ENCODE data around the gene FAM83C. TPM values are rescaled to one million over a fixed set of nuclear protein-coding genes. Genes with fewer than 3 reads are reported as not detected.

FAM83C gene
- total and polyA plus RNA-seq, 9 of the 15 experiments (the other 6 are each of a cell fraction or from before 2014, with no cell fraction given), result not detected

DNA sequence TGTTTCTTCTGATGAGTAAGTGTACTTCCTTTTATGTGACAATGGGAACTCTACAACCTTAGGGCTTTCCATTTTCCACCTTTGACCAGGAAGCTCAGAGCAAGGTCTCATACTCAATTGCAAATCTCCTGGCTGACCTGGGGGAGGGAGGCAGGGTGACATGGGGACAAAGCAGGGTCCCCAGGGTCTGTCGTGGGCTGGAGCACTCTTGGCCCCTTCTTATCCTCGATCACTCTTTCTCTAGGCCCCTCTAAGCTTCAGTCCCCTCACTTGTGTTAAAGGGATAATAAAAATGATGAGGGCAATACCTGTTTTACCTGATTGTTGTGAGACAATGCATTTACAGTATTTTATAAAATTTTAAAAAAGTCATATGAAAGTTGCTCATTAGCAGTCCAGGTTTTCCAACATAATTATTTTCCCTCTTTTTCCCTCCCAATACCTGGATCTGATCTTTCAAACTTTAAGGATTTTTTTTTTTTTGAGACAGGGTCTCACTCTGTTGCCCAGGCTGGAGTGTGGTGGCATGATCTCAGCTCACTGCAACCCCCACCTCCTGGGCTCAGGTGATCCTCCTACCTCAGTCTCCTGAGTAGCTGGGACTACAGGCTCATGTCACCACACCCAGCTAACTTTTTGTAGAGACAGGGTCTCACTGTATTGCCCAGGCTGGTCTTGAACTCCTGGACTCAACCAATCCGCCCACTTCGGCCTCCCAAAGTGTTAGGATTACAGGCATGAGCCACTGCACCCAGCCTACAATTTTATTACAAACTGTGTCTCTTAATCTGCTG lies 8.4 kb upstream of the FAM83C start:
- BruUV-seq (replicated peaks), result no TSS peak
- H3K9me1 ChIP-seq (ENCODE audit: control insufficient read depth, insufficient read depth, low read length), result peaks cover 3% of the 10 kb centered on the region
- H3K79me2 ChIP-seq (ENCODE audit: control insufficient read depth, insufficient read depth, low read length), result no peaks in the 10 kb centered on the region
- peaks cover 11 to 20% of the 10 kb centered on the region in 2 experiments for H3K4me1 ChIP-seq (replicated peaks in 1 of 2; ENCODE audit: control insufficient read depth in 2 of 2, insufficient read depth in 2 of 2, low read length in 2 of 2)
- ATAC-seq (no peak), FAIRE-seq (no peak), DNase-seq (ENCODE audit: extremely low read depth in 1 of 4, low spot score in 3 of 4) (no peak)
- H3K4me3 ChIP-seq, result no peak overlapping the region
- peaks cover 11 to 16% of the 10 kb centered on the region in 2 experiments for H3K27me3 ChIP-seq (ENCODE audit: control insufficient read depth in 2 of 2, insufficient read depth in 2 of 2, low read length in 2 of 2)
- ChIA-PET POLR2A (interaction anchor here (0.6 kb wide), 1 partner anchor 205 kb away, joined by 4 read pairs; no protein-coding TSS in a partner anchor), CTCF (ENCODE audit: low intra/inter-chr PET ratio) (interaction anchor here (0.6 to 1.3 kb wide), 3 partner anchors 41 to 965 kb away, joined by 3 to 5 read pairs (median 4); no protein-coding TSS in a partner anchor)
- no peak overlapping the region for H2AFZ ChIP-seq (ENCODE audit: low read depth, low read length)
- H3K9me3 ChIP-seq (replicated peaks; ENCODE audit: control insufficient read depth, insufficient read depth, low read depth, low read length), result no peaks in the 10 kb centered on the region
- H4K20me1 ChIP-seq (replicated peaks; ENCODE audit: control insufficient read depth, insufficient read depth, low read length), result 0 out of 2 replicates have a peak, but pooled peaks cover 4% of the 10 kb centered on the region
- 35% methylated on average over 4 of the region's 4 CpGs for WGBS (ENCODE audit: insufficient coverage, low coverage, missing lambda C conversion rate)
- intact Hi-C loops (cut with micrococcal nuclease) (no loop called here), in situ Hi-C loops (cut with MboI) (loop anchor here (25.0 kb wide), 1 partner anchor 137 kb away; the partner anchor contains the start of gene GDF5)
- H3K36me3 ChIP-seq (ENCODE audit: control insufficient read depth, insufficient read depth, low read length), result peaks cover 11% of the 10 kb centered on the region; the same call in 1 of the 3 replicates
- no peak overlapping the region for H3K4me2 ChIP-seq (ENCODE audit: insufficient read depth, low read length)
- no peak overlapping the region for H3K27ac ChIP-seq (ENCODE audit: extremely low read depth, low read depth, low read length)
- peak; percentile 34; the same call in 1 of the 2 replicates for TF ChIP-seq ZNF121 (CRISPR knock-in tag; conservative IDR thresholded peaks at IDR 0.05)
- TF ChIP-seq RBM34 (IDR thresholded peaks at IDR 0.05; ENCODE audit: borderline replicate concordance, insufficient read depth, low read length), result no peak
- no peak overlapping the region for H3K9ac ChIP-seq (ENCODE audit: insufficient read depth in 1 of 2, low read depth in 2 of 2, low read length in 2 of 2)

DNA sequence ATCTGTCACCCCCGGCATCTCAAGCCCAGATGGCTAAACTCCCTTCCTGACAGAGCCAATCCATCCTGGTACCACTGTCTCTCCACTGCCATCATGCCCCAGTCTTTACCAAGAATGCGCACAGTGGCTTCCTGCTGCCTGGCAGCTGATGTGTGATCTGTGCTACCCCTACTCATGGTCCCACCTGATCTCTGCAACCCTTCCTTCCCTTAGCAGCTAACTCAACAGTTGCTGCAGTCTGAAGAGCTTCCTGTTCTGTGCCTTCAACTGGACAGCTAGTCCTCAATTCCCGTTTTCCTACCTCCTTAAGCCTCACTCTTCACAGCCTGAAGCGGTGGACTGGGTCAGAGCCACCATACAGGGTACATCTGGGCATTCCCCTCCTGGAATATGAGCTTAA lies 7.6 kb upstream of the FAM83C start:
- in situ Hi-C loops (cut with MboI) (loop anchor here (25.0 kb wide), 1 partner anchor 138 kb away; the partner anchor contains the start of gene GDF5), intact Hi-C loops (cut with micrococcal nuclease) (no loop called here)
- Histone ChIP-seq H3K9ac (ENCODE audit: insufficient read depth in 1 of 2, low read depth in 2 of 2, low read length in 2 of 2) (peak overlapping the region in 1 of 2 experiments; percentile 6; a peak in 1 of 4 replicates), H3K9me1 (ENCODE audit: control insufficient read depth, insufficient read depth, low read length) (peaks cover 3% of the 10 kb centered on the region), H3K79me2 (ENCODE audit: control insufficient read depth, insufficient read depth, low read length) (no peaks in the 10 kb centered on the region), H3K27me3 (ENCODE audit: control insufficient read depth in 2 of 2, insufficient read depth in 2 of 2, low read length in 2 of 2) (peaks cover 15 to 22% of the 10 kb centered on the region in 2 experiments), H3K27ac (ENCODE audit: extremely low read depth, low read depth, low read length) (no peak overlapping the region), H3K4me2 (ENCODE audit: insufficient read depth, low read length) (no peak overlapping the region), H4K20me1 (replicated peaks; ENCODE audit: control insufficient read depth, insufficient read depth, low read length) (0 out of 2 replicates have a peak, but pooled peaks cover 4% of the 10 kb centered on the region), H3K9me3 (replicated peaks; ENCODE audit: control insufficient read depth, insufficient read depth, low read depth, low read length) (no peaks in the 10 kb centered on the region), H3K4me1 (replicated peaks in 1 of 2; ENCODE audit: control insufficient read depth in 2 of 2, insufficient read depth in 2 of 2, low read length in 2 of 2) (peaks cover 6 to 18% of the 10 kb centered on the region in 2 experiments; a peak in 4 of 5 replicates), H3K36me3 (ENCODE audit: control insufficient read depth, insufficient read depth, low read length) (peaks cover 11% of the 10 kb centered on the region; the same call in 1 of the 3 replicates), H3K4me3 (no peak overlapping the region), H2AFZ (ENCODE audit: low read depth, low read length) (no peak overlapping the region)
- POLR2A ChIA-PET, result interaction anchor here (0.6 to 1.2 kb wide), 4 partner anchors 11 to 149 kb away, joined by 3 read pairs; no protein-coding TSS in a partner anchor
- ATAC-seq, result no peak
- FAIRE-seq, result no peak
- DNase-seq (ENCODE audit: extremely low read depth in 1 of 4, low spot score in 3 of 4), result no peak
- BruUV-seq (replicated peaks), result no TSS peak
- CTCF ChIA-PET (ENCODE audit: low intra/inter-chr PET ratio), result no interaction called here
- 31% methylated on average over 4 of the region's 4 CpGs for WGBS (ENCODE audit: insufficient coverage, low coverage, missing lambda C conversion rate)
- no peak for TF ChIP-seq CREM (IDR thresholded peaks at IDR 0.05; ENCODE audit: low read depth)
- TF ChIP-seq, protein P1, sequence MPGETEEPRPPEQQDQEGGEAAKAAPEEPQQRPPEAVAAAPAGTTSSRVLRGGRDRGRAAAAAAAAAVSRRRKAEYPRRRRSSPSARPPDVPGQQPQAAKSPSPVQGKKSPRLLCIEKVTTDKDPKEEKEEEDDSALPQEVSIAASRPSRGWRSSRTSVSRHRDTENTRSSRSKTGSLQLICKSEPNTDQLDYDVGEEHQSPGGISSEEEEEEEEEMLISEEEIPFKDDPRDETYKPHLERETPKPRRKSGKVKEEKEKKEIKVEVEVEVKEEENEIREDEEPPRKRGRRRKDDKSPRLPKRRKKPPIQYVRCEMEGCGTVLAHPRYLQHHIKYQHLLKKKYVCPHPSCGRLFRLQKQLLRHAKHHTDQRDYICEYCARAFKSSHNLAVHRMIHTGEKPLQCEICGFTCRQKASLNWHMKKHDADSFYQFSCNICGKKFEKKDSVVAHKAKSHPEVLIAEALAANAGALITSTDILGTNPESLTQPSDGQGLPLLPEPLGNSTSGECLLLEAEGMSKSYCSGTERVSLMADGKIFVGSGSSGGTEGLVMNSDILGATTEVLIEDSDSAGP (CRISPR knock-in tag; IDR thresholded peaks at IDR 0.05), result no peak
- no peak for TF ChIP-seq ZNF445 (CRISPR knock-in tag; IDR thresholded peaks at IDR 0.05; ENCODE audit: low read depth)
- no peak for TF ChIP-seq NR4A1 (CRISPR knock-in tag; IDR thresholded peaks at IDR 0.05)
- TF ChIP-seq NR4A1 (tag; IDR thresholded peaks at IDR 0.05), result no peak
- no peak for TF ChIP-seq BRD4 (IDR thresholded peaks at IDR 0.05)
- no peak for TF ChIP-seq HEY1 (CRISPR knock-in tag; IDR thresholded peaks at IDR 0.05; ENCODE audit: borderline replicate concordance)
- TF ChIP-seq KHSRP (IDR thresholded peaks at IDR 0.05), result no peak
- no peak for TF ChIP-seq ZNF583 (CRISPR knock-in tag; IDR thresholded peaks at IDR 0.05)
- no peak for TF ChIP-seq FOXA3 (CRISPR knock-in tag; conservative IDR thresholded peaks at IDR 0.05 in 1 of 2, IDR thresholded peaks at IDR 0.05 in 1 of 2)
